CD4-positive, alpha-beta T cell treated with Interleukin-4 for 1 hour (primary cell): Measurements from ENCODE around the gene BLOC1S1.

Source experiments
- DNase-seq, 2 donors: peaks; one replicate each; pipeline ENCODE4 v3.0.0-alpha.2; 2020 to 2022

BLOC1S1 gene

DNA sequence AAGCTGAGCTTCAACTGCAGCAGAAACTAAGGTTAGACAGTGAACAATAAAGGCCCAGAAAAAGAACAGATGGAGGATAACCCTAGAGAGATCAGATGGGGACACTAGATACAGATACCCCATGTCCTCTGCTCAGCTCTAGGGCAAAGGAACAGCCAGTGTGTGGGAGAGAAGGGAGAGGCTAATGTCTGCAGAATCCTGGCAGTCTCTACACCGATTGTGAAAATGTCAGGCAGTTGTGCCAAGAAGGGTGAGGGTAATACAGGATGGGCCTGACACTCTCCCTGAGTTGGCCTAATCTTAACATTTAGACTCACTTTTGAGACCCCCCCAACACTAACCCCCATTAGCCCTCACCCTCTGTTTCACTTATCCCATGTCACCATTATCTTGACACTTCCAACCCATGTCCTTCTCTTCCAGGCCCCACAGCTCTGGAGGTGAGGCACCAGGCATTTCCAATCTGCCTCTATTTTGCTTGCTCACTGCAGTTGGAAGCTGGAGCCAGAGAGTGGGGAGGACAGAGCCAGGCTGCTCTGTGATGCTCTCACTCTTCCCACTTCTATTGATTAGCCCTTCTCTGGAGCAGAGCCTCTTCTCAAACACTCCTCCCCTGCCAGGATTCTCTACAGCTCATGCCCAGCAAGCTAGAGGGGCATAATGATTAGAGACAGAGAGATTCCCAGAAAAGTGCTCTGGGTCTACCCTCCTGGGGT, 3.0 kb upstream of the BLOC1S1 start:
- DNase-seq = no peak

DNA sequence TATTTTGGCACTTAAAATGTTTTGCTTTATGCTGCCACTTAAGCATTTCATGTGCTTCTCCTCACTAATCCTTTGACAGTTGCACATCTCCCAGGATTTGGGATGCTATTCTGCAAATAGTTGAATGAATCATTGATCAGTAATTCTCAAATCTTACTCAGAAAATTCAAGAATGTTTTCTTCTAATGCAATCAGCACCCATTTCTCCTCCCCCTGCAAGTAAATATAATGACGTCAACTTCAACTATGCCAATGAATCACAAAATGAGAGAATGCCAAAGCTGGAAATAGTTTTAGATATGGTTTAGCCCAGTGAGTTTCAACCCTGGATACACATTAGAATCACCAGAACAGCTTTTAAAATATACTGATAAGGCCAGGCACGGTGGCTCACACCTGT, 2.1 kb upstream of the BLOC1S1 start:
- no peak for DNase-seq

DNA sequence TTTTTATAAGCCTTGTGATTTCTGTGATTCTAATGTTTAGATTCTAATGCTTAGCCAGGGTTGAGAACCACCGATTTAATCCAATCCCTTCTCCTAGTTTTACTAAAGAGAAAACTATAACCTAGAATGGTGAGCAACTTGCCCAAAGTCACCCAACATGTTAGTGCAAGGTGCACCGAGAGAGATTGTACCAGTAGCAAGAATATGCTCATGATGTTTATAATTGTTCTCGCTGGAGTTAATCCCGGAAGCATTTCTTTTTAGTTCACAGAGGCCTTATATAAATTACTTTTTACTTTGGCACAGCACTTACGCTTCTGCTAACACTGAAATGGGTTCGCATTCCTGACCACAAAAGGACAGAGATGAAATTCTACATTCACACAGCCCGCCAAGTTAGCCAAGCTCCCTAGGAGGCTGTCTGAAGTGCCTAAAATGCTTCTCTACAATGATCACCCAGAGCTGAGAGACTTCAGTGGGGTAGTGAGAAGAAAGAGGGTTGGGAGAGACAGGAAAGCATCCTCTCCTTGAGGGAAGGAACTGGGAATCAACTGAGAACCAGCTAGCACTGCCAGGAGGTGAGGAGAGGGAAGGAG, 579 bp upstream of the BLOC1S1 start:
- DNase-seq = no peak

DNA sequence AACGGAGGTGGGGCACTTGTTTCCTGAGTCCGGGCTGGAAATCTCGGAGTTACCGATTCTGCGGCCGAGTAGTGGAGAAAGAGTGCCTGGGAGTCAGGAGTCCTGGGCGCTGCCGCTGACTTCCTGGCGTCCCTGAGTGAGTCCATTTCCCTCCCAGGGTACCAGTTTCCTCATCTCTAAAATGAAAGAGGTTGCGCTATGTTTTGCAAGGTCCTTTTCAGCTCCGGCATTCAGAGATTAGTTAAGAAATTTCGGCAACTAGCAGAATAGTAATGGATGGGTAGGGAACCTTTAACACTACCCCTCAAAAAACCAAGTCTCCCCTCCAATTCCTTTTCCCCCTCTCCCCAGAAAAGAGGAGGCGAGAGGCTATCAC, 724 bp downstream of the BLOC1S1 start:
- DNase-seq = no peak

DNA sequence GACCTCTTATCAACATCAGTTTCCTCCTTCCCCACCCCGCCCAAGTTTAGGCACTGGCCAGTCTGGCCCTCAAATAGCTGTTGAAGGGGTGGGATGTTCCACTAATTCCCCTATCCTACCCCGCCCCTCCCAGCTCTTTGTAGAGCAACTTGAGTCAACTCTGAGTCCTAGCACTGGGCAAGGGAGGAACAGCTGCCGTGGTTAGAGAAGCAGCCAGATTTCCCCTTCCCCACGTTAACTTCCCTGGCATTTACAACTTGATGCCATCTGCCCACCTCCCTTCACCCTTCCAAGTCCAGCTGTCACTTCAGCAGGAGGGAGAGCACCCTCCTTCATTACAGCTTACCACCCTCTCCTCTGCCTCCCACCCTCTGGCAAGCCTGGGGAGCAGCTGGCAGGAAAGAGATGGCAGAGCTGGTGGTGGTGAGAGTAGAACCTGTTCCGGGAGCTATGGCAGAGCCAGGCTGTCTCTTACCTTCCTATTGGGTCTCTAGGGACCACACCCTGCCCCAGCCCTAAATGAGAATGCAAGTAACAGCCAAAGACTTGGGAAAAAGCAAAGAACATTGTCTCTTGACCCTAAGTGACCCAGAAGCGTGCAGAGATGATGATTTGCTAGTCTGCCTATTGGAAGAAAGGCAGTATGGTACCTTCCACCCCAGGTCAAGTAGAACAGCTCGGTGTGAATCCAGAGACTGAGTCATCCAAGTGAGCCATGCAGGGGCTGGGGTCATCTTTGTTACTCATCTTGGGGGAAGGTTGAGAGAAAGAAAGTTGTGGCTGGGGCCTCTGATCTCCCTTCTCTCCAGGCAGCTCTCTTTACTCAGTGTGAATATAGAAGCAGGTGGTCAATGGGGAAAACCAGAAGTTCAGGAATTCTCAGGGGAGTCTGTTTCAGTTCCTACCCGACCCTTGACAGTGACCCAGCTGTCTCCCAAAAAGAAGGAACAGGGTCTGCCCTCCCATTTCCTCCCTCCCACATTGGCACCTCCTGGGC, 1.5 kb downstream of the BLOC1S1 start:
- no peak for DNase-seq

DNA sequence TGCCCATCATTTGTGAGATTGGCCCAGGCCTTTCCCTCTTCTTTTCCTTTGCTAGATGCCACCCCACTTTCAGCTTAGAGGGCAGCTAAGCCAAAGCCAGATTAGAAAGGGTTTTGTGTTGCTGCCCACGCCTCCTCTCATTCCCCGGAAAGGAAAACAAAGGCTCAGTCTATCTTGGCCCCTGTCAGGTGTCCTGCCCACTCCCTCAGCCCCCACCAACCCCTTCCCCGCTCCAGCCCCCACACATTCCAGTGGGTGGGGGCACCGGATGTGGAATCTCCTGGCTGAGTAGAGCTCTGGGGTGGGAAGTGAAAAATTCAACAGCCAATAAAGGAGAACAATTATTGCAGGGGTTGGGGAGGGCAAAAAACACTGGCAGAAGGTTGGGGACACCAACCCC, 2.2 kb downstream of the BLOC1S1 start:
- no peak for DNase-seq

DNA sequence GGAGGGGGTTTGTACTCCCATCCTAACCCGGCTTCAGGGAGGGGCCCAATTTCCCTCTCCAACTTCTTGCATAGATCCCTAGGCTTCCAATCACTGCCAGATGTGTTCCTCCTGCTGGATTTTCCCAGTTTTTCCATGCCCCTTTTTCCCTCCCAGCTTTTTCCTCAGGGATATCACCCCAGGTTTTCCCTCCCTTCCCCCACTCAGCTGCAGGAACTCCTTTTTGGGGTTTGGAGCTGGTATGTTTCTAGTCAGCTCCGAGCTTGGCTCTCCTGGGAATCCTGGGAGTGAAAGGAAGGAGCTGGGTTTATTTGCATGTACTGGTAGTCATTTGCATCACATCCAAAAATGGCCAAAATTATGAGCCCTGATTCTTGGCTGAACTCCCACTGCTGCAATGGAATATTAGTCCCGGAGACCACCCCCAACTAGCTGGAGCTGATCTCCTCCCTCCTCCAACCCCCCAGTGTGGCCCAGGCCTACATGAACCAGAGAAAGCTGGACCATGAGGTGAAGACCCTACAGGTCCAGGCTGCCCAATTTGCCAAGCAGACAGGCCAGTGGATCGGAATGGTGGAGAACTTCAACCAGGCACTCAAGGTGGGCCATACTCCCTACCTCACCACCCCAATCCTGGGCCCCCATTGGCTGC, 2.9 kb downstream of the BLOC1S1 start:
- DNase-seq = no peak

DNA sequence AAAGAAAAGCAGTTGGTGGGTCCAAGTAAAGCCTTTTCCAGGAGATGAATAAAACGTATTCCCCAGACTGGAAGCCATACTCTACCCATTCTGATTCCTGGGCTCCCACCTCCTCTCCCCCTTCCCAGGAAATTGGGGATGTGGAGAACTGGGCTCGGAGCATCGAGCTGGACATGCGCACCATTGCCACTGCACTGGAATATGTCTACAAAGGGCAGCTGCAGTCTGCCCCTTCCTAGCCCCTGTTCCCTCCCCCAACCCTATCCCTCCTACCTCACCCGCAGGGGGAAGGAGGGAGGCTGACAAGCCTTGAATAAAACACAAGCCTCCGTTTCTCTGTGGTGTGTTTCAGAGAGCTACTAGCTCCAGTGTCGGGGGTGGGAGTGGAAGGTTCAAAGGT, 3.5 kb downstream of the BLOC1S1 start:
- DNase-seq = no peak

DNA sequence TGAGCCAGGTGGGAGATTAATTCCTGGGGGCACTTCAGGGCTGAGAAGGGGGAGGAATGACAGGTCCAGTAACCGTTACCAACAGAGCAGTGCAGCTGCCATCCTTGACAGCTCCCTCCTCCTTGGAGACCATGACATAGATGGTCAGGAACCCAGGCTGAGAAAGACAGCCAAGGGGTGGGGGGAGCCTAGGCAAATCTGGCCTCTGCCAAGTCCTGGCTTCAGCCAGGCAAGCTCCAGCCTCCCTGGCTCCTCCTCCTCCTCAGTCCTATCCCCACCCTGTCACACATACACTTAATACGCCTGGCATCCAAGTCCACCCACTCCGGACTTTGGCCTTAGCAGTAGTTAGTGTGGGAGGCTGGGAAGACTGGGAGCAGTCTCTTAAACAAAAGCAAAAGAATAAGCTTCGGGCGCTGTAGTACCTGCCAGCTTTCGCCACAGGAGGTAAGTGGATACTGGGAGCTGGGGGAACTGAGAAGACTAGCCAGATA, 4.3 kb downstream of the BLOC1S1 start, which contains the start of gene RDH5:
TSS of gene RDH5 (plus strand) at position 323 of the 494 bp plus-strand sequence. CDS start 792 bp downstream, outside the sequence.
- DNase-seq = no peak

DNA sequence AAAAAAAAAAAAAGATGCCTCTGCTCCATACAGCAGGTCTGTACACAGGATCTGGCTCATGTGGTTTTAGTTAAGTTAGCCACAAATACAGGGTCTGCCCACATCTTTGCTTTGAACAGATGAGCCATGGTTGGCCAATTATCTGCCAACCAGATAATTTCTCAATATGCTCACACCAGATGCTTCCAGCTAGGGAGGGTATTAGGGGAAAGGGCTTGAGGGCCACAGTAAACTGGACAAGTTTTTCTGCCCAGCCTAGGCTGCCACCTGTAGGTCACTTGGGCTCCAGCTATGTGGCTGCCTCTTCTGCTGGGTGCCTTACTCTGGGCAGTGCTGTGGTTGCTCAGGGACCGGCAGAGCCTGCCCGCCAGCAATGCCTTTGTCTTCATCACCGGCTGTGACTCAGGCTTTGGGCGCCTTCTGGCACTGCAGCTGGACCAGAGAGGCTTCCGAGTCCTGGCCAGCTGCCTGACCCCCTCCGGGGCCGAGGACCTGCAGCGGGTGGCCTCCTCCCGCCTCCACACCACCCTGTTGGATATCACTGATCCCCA, 5.1 kb downstream of the BLOC1S1 start:
- peak; percentile 26 to 31 for DNase-seq

DNA sequence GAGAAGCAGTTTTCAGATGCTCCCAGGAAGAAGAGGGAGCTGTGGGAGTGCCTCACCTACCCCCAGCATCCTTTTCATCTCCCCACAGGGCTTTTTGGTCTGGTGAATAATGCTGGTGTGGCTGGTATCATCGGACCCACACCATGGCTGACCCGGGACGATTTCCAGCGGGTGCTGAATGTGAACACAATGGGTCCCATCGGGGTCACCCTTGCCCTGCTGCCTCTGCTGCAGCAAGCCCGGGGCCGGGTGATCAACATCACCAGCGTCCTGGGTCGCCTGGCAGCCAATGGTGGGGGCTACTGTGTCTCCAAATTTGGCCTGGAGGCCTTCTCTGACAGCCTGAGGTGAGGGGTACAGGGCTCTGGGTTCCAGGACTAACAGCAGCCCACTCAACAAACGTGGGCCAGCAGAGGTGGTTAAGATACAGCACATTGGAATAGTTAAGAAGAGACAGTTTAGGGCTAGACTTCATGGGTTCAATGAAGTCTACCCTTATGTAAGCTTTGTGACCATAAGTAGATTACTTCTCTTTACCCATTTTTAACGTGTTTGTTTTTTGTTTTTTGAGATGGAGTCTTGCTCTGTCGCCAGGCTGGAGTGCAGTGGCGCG, 5.9 kb downstream of the BLOC1S1 start:
- DNase-seq = no peak

DNA sequence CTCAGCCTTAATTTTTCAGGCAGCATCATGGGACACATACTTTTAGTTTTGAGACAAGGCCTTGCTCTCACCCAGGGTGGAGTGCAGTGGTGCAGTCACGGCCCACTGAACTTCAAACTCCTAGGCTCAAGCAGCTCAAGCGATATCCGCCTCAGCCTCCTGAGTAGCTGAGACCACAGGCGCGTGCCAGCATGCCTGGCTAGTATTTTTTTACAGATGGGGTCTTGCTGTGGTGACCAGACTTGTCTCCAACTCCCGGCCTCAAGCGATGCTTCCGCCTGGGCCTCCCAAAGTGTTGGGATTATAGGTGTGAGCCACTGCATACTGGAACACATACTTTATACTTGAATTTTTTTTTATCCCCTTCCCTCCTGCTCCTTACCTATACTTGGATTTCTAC, 7.1 kb downstream of the BLOC1S1 start:
- no peak for DNase-seq

DNA sequence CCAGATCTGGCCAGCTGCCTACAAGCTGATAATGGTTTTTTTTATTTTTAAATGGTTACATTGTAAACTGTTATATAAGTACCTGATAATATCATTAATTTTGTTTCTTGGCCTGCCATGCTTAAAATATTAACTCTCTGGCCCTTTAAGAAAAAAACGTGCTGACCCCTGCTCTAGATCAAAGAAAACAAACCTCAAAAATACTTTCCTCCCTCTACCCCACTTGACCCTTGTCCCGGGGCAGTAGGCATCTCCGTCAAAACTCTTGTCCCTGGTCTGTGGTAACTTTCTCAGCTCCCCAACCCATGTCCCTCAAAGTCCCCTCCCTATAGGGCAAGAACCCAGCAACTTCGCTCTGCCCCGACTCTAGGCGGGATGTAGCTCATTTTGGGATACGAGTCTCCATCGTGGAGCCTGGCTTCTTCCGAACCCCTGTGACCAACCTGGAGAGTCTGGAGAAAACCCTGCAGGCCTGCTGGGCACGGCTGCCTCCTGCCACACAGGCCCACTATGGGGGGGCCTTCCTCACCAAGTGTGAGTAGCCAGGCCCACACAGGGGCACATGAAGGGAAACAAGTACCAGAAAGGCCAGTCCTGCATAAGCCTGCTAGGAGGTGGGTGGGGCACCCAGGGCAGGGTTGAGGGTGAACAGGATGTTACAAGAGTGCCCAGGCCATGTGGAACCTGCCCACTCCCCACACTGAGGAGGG, 7.8 kb downstream of the BLOC1S1 start:
- DNase-seq = no peak

DNA sequence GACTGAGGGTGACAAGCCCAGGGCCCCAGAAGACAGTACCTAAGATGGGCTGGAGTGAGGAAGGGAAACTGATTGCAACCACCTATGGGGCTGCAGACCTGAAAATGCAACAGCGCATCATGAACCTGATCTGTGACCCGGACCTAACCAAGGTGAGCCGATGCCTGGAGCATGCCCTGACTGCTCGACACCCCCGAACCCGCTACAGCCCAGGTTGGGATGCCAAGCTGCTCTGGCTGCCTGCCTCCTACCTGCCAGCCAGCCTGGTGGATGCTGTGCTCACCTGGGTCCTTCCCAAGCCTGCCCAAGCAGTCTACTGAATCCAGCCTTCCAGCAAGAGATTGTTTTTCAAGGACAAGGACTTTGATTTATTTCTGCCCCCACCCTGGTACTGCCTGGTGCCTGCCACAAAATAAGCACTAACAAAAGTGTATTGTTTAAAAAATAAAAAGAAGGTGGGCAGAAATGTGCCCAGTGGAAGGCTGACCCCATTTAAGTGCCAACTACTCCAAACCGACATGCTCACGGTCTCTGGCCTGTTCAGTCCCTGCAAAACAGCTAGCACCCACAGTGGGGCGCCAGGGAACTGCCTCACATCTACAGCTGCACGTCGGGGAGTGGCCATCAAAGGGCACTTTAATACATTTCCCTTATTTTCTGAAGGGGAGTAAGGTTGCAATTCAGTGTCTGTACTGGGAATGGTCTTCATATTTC, 8.5 kb downstream of the BLOC1S1 start:
- peak; percentile 73 to 75 for DNase-seq

DNA sequence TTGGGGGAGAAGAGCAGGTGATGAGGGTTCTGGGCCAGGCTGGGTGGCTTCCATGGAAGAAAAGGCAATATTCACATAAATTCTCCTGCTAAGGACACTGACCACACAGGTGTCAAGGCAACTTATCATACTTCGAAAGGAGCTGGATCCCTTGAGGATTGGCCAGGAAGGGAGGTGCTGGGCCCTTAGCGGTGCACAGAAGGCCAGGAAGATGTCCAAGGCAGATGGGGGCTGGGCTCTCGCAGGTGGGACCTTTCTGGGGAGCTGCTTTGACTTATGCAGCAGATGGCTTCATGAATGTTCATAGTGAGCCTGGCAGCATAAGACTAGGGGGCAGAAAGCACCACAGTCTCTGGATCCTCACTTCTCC, 9.1 kb downstream of the BLOC1S1 start:
- DNase-seq = no peak

DNA sequence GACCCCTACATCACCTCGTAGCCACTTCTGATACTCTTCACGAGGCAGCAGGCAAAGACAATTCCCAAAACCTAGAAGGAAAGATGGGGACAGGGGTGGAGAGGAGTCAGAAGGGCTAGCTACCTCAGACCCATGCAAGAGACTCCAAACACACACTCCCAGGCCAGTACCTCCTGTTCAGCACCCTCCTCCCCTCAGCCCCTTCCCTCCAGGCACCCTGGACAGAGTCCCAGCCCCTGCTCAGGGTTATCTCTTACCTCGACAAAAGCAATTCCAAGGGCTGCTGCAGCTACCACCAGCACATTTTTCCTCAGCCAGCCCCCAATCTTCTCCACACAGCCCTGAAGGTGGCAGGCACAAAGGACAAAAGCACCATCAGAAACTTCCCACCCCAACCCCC, 9.7 kb downstream of the BLOC1S1 start:
- DNase-seq = no peak

DNA sequence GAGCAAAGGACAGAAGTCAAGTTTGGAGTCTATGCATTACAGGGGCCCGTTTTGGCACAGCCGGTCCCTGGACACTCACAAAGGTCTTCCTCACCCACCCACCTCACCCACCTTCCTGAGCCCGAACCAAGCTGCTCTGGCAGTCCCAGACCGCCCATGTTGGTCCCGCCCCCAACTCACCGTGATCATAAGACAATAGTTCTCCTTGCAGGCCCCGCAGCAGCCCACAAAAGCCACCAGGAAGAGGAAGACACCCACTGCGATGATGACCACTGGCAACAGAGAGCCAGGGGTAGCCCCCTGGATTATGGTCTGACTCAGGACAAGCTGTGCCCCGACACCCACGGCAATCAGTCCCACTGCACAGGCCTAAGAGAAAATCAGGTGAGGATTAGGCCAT, 11.1 kb downstream of the BLOC1S1 start:
- no peak for DNase-seq

DNA sequence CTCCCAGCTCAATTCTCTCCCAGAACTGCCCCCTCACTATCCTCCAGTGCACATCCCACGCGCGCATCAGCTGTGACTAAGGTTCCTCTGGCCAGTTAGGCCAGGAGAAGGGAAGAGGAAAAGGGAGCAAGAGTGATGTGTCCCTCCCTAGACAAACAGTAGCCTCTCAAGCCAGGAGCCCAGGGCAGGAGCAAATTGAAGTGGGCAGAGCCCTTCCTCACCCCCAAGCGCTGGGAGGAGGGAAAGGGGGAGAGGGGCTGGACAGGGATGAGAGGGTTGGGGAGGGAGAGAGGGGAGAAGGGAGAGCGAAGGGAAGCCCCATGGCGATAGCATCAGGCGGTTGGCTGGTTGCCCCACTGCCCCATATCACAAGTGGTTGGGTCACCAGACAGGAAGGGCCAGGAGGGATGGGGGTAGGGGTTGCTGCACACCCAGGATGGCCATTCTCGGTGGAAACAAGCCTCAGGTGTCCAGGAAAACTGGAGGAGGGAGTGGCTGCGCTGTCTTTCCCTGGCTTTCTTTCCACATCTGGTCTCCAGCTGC, 11.9 kb downstream of the BLOC1S1 start:
- DNase-seq = no peak

DNA sequence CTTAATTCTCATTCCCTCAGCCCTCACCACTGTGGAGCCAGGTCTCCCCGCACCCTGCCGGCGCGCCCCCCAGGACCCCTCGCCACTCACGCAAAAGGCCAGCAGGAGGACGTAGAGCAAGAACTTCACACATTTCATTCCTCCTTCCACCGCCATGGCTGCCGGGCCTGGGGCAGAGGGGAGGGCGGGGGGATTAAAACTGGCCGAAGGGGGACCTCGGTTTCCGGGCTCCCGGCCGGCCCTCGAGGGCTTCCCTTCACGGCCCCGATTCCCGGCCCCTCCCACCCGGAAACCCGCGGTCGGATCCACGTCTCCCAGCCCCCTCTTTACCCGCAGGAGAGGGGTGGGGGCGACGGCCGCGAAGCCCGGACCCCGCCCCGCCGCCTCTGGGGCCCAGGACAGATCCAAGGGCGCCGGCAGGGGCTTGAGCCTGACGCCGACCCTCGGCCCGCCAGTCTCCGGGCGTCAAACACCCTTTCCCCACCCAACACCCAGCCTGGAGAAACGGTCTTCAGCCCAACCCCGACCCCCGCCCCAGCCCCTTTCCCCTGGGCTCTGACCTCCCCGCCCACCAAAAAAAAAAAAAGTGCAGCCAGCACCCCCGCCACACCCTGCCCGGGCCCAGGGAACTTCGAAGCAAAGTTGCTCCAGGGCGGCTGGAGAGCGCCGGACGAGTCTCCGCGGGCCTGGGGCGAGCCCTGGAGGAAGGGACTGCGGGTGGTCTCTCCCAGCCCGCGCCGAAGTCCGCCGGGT, 12.5 kb downstream of the BLOC1S1 start:
- DNase-seq = peak in 1 of 2 donors; percentile 38
